GM12878 (cell line): Measurements from ENCODE around the gene COL26A1. TPM values are rescaled to one million over a fixed set of nuclear protein-coding genes. Genes with fewer than 3 reads are reported as not detected.

Experiments used
- EGR1 ChIP-seq, 2 experiments: IDR thresholded peaks; 1 replicate in 1 of 2; 2 replicates in 1 of 2; pipeline ENCODE4 v1.6.1; 2011 to 2012; ENCODE audit warnings: low read depth in 2 of 2, low read length in 2 of 2, borderline replicate concordance in 1 of 2, mild to moderate bottlenecking in 1 of 2, moderate library complexity in 1 of 2
- GABPA ChIP-seq: IDR thresholded peaks from 2 replicates; pipeline ENCODE4 v1.6.1; 2014; ENCODE audit warnings: antibody characterized with exemption, low read depth, mild to moderate bottlenecking, inconsistent platforms
- KAT2A ChIP-seq: conservative IDR thresholded peaks from 2 replicates; pipeline ENCODE4 v1.6.1; 2011; ENCODE audit warnings: low read depth, low read length; ENCODE audit not compliant: control insufficient read depth
- KLF5 ChIP-seq: fragments of 450-650 bp; IDR thresholded peaks from 2 replicates; pipeline ENCODE4 v1.6.1; 2014; ENCODE audit warnings: mild to moderate bottlenecking; ENCODE audit not compliant: partially characterized antibody
- NR2C1 ChIP-seq: fragments of 450-650 bp; IDR thresholded peaks from 2 replicates; pipeline ENCODE4 v1.6.1; 2017; ENCODE audit warnings: antibody characterized with exemption, mild to moderate bottlenecking, moderate library complexity
- RAD21 ChIP-seq: IDR thresholded peaks from 2 replicates; pipeline ENCODE4 v1.6.1; 2011; ENCODE audit warnings: mild to moderate bottlenecking, low read depth, low read length, moderate library complexity; ENCODE audit not compliant: insufficient read depth
- SIN3A ChIP-seq: IDR thresholded peaks from 2 replicates; pipeline ENCODE4 v1.6.1; 2012; ENCODE audit warnings: low read depth, low read length, improper control_type of control experiment
- TARDBP ChIP-seq: IDR thresholded peaks from 2 replicates; pipeline ENCODE4 v1.6.1; 2016; ENCODE audit warnings: borderline replicate concordance
- ZSCAN29 ChIP-seq: fragments of 450-650 bp; IDR thresholded peaks from 2 replicates; pipeline ENCODE4 v1.6.1; 2017; ENCODE audit warnings: mild to moderate bottlenecking, moderate library complexity
- polyA plus RNA-seq, 11 experiments: library from polyadenylated mRNA; depleted of rRNA in 4 of 11; unstranded in 6 of 11; stranded (reverse) in 5 of 11; fragments of >200 nt; fragmentation: Nextera tagmentation in 4 of 11; fragmentation: Illumina TruSeq in 1 of 11; extraction: Ambion mirVana in 4 of 11; extraction: Trizol in 1 of 11; gene quantifications; 1 replicate in 1 of 11; 2 replicates in 10 of 11; pipeline versions ENCODE4 v1.2.1 to v1.2.3, GENCODE V29; 2011 to 2016; ENCODE audit warnings: inconsistent platforms in 2 of 11, missing spikeins in 2 of 11, low read depth in 1 of 11
- total RNA-seq, 4 experiments: library from RNA; depleted of rRNA in 3 of 4; stranded (reverse); fragments of >200 nt in 3 of 4; fragmentation: Illumina TruSeq in 1 of 4; extraction: Trizol in 1 of 4; gene quantifications; 2 replicates each; pipeline versions ENCODE4 v1.2.1 to v1.2.3, GENCODE V29; 2013 to 2021
- TF ChIP-seq, protein P1 (sequence below): fragments of 450-650 bp; IDR thresholded peaks from 2 replicates; pipeline ENCODE4 v1.6.1; 2016; ENCODE audit warnings: mild to moderate bottlenecking, moderate library complexity, borderline replicate concordance
- TF ChIP-seq, protein P2 (sequence below): IDR thresholded peaks from 2 replicates; pipeline ENCODE4 v1.6.1; 2011; ENCODE audit warnings: low read depth, low read length, improper control_type of control experiment, borderline replicate concordance
- TF ChIP-seq, protein P3 (sequence below): IDR thresholded peaks from 2 replicates; pipeline ENCODE4 v1.6.1; 2011; ENCODE audit warnings: mild to moderate bottlenecking, low read depth, low read length, moderate library complexity; ENCODE audit not compliant: insufficient replicate concordance
- TF ChIP-seq, protein P4 (sequence below), 3 experiments: IDR thresholded peaks in 2 of 3; conservative IDR thresholded peaks in 1 of 3; 2 replicates each; pipeline ENCODE4 v1.5.1; 2011; ENCODE audit warnings: low read depth in 3 of 3, low read length in 3 of 3, mild to moderate bottlenecking in 3 of 3, control low read depth in 2 of 3, moderate library complexity in 2 of 3, inconsistent platforms in 1 of 3, mixed read lengths in 1 of 3; ENCODE audit not compliant: control insufficient read depth in 2 of 3, insufficient read depth in 1 of 3; ENCODE audit errors: extremely low read depth in 1 of 3
- TF ChIP-seq, protein P5 (sequence below): fragments of 450-650 bp; IDR thresholded peaks from 2 replicates; pipeline ENCODE4 v1.6.1; 2017; ENCODE audit warnings: mild to moderate bottlenecking, moderate library complexity

The COL26A1 gene
- total and polyA plus RNA-seq, 10 of the 15 experiments (the other 5 are each of a cell fraction or from before 2014, with no cell fraction given) = 0.08 TPM; not detected in 9

DNA sequence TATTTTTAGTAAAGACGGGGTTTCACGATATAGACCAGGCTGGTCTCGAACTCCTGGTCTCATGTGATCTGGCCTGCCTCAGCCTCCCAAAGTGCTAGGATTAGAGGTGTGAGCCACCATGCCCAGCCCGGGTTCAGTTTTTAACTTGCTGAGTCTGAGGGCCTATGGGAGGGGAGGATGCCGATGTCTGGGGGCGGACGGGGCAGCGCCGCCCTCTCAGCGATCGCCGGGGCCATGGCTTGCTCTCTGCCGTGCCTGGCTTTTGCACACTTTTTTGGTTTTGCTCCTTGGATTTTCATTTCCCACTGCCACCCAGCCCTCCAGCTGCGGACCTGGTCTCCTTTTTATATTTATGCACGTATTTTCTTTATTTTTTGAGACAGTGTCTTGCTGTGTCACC is 15.2 kb upstream of the COL26A1 start (continued):
- TF ChIP-seq, protein P1, sequence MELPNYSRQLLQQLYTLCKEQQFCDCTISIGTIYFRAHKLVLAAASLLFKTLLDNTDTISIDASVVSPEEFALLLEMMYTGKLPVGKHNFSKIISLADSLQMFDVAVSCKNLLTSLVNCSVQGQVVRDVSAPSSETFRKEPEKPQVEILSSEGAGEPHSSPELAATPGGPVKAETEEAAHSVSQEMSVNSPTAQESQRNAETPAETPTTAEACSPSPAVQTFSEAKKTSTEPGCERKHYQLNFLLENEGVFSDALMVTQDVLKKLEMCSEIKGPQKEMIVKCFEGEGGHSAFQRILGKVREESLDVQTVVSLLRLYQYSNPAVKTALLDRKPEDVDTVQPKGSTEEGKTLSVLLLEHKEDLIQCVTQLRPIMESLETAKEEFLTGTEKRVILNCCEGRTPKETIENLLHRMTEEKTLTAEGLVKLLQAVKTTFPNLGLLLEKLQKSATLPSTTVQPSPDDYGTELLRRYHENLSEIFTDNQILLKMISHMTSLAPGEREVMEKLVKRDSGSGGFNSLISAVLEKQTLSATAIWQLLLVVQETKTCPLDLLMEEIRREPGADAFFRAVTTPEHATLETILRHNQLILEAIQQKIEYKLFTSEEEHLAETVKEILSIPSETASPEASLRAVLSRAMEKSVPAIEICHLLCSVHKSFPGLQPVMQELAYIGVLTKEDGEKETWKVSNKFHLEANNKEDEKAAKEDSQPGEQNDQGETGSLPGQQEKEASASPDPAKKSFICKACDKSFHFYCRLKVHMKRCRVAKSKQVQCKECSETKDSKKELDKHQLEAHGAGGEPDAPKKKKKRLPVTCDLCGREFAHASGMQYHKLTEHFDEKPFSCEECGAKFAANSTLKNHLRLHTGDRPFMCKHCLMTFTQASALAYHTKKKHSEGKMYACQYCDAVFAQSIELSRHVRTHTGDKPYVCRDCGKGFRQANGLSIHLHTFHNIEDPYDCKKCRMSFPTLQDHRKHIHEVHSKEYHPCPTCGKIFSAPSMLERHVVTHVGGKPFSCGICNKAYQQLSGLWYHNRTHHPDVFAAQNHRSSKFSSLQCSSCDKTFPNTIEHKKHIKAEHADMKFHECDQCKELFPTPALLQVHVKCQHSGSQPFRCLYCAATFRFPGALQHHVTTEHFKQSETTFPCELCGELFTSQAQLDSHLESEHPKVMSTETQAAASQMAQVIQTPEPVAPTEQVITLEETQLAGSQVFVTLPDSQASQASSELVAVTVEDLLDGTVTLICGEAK = no peak
- no peak for TF ChIP-seq KAT2A
- no peak for TF ChIP-seq EGR1 (IDR thresholded peaks at IDR 0.05; ENCODE audit: borderline replicate concordance in 1 of 2, low read depth in 2 of 2, low read length in 2 of 2)
- no peak for TF ChIP-seq NR2C1
- no peak for TF ChIP-seq SIN3A
- TF ChIP-seq GABPA = no peak
- no peak for TF ChIP-seq KLF5
- TF ChIP-seq, protein P2, sequence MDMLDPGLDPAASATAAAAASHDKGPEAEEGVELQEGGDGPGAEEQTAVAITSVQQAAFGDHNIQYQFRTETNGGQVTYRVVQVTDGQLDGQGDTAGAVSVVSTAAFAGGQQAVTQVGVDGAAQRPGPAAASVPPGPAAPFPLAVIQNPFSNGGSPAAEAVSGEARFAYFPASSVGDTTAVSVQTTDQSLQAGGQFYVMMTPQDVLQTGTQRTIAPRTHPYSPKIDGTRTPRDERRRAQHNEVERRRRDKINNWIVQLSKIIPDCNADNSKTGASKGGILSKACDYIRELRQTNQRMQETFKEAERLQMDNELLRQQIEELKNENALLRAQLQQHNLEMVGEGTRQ = no peak
- TF ChIP-seq, protein P3, sequence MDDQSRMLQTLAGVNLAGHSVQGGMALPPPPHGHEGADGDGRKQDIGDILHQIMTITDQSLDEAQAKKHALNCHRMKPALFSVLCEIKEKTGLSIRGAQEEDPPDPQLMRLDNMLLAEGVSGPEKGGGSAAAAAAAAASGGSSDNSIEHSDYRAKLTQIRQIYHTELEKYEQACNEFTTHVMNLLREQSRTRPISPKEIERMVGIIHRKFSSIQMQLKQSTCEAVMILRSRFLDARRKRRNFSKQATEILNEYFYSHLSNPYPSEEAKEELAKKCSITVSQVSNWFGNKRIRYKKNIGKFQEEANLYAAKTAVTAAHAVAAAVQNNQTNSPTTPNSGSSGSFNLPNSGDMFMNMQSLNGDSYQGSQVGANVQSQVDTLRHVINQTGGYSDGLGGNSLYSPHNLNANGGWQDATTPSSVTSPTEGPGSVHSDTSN = no peak
- TF ChIP-seq, protein P4, sequence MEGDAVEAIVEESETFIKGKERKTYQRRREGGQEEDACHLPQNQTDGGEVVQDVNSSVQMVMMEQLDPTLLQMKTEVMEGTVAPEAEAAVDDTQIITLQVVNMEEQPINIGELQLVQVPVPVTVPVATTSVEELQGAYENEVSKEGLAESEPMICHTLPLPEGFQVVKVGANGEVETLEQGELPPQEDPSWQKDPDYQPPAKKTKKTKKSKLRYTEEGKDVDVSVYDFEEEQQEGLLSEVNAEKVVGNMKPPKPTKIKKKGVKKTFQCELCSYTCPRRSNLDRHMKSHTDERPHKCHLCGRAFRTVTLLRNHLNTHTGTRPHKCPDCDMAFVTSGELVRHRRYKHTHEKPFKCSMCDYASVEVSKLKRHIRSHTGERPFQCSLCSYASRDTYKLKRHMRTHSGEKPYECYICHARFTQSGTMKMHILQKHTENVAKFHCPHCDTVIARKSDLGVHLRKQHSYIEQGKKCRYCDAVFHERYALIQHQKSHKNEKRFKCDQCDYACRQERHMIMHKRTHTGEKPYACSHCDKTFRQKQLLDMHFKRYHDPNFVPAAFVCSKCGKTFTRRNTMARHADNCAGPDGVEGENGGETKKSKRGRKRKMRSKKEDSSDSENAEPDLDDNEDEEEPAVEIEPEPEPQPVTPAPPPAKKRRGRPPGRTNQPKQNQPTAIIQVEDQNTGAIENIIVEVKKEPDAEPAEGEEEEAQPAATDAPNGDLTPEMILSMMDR (IDR thresholded peaks at IDR 0.05 in 2 of 3, conservative IDR thresholded peaks at IDR 0.05 in 1 of 3; ENCODE audit: control insufficient read depth in 2 of 3, extremely low read depth in 1 of 3, insufficient read depth in 1 of 3, low read depth in 3 of 3, low read length in 3 of 3) = no peak
- TF ChIP-seq TARDBP = no peak
- TF ChIP-seq, protein P5, sequence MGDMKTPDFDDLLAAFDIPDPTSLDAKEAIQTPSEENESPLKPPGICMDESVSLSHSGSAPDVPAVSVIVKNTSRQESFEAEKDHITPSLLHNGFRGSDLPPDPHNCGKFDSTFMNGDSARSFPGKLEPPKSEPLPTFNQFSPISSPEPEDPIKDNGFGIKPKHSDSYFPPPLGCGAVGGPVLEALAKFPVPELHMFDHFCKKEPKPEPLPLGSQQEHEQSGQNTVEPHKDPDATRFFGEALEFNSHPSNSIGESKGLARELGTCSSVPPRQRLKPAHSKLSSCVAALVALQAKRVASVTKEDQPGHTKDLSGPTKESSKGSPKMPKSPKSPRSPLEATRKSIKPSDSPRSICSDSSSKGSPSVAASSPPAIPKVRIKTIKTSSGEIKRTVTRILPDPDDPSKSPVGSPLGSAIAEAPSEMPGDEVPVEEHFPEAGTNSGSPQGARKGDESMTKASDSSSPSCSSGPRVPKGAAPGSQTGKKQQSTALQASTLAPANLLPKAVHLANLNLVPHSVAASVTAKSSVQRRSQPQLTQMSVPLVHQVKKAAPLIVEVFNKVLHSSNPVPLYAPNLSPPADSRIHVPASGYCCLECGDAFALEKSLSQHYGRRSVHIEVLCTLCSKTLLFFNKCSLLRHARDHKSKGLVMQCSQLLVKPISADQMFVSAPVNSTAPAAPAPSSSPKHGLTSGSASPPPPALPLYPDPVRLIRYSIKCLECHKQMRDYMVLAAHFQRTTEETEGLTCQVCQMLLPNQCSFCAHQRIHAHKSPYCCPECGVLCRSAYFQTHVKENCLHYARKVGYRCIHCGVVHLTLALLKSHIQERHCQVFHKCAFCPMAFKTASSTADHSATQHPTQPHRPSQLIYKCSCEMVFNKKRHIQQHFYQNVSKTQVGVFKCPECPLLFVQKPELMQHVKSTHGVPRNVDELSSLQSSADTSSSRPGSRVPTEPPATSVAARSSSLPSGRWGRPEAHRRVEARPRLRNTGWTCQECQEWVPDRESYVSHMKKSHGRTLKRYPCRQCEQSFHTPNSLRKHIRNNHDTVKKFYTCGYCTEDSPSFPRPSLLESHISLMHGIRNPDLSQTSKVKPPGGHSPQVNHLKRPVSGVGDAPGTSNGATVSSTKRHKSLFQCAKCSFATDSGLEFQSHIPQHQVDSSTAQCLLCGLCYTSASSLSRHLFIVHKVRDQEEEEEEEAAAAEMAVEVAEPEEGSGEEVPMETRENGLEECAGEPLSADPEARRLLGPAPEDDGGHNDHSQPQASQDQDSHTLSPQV = no peak
- no peak for TF ChIP-seq RAD21
- no peak for TF ChIP-seq ZSCAN29
